Measurements from ENCODE around the gene TUT7. TPM values are rescaled to one million over a fixed set of nuclear protein-coding genes. Genes with fewer than 3 reads are reported as not detected.
A peak's percentile ranks its signal among the peaks of the same experiment; 100 is the strongest.
"Not testable (repeated sequence)": the region's sequence is repeated elsewhere in the genome, so short reads cannot be mapped to it uniquely, and the experiment has no call there.

The TUT7 gene
- 25.1 TPM for total RNA-seq

- DNase-seq (ENCODE audit: low spot score), result peak; percentile 96
Measured at GRCh38 chr9:86354011-86354817, at the start of gene TUT7. Gene TUT7 (minus strand): TSS chr9:86354410. CDS start chr9:86353199, 1,211 bp downstream.

GRCh38 chr9:86402591-86402990 lies 48.4 kb upstream of the TUT7 start:
- DNase-seq (ENCODE audit: low spot score), result no peak

GRCh38 chr9:86396412-86396811 lies 42.2 kb upstream of the TUT7 start:
- DNase-seq (ENCODE audit: low spot score), result no peak

GRCh38 chr9:86390184-86390583 lies 36.0 kb upstream of the TUT7 start:
- DNase-seq (ENCODE audit: low spot score), result not testable (repeated sequence)

- DNase-seq (ENCODE audit: low spot score), result no peak
Measured at GRCh38 chr9:86389628-86390027, 35.4 kb upstream of the TUT7 start.

- DNase-seq (ENCODE audit: low spot score), result no peak
Measured at GRCh38 chr9:86387376-86387775, 33.2 kb upstream of the TUT7 start.

- DNase-seq (ENCODE audit: low spot score), result not testable (repeated sequence)
Measured at GRCh38 chr9:86383000-86383399, 28.8 kb upstream of the TUT7 start.

GRCh38 chr9:86376016-86376415 lies 21.8 kb upstream of the TUT7 start:
- DNase-seq (ENCODE audit: low spot score), result no peak

GRCh38 chr9:86369810-86370209 lies 15.6 kb upstream of the TUT7 start:
- no peak for DNase-seq (ENCODE audit: low spot score)

- DNase-seq (ENCODE audit: low spot score), result peak; percentile 24
Measured at GRCh38 chr9:86368871-86369521, 14.8 kb upstream of the TUT7 start.

GRCh38 chr9:86361176-86361575 lies 7.0 kb upstream of the TUT7 start:
- no peak for DNase-seq (ENCODE audit: low spot score)

- DNase-seq (ENCODE audit: low spot score), result no peak
Measured at GRCh38 chr9:86359151-86359879, 5.1 kb upstream of the TUT7 start.

- DNase-seq (ENCODE audit: low spot score), result no peak
Measured at GRCh38 chr9:86356871-86357866, 3.0 kb upstream of the TUT7 start.

- DNase-seq (ENCODE audit: low spot score), result no peak
Measured at GRCh38 chr9:86355814-86356213, 1.6 kb upstream of the TUT7 start.

- DNase-seq (ENCODE audit: low spot score), result no peak
Measured at GRCh38 chr9:86354818-86355309, 654 bp upstream of the TUT7 start.

GRCh38 chr9:86353655-86354010 lies 577 bp downstream of the TUT7 start:
- DNase-seq (ENCODE audit: low spot score), result no peak

- no peak for DNase-seq (ENCODE audit: low spot score)
Measured at GRCh38 chr9:86352440-86353077, 1.7 kb downstream of the TUT7 start.

GRCh38 chr9:86351880-86352279 lies 2.3 kb downstream of the TUT7 start:
- DNase-seq (ENCODE audit: low spot score), result no peak

- DNase-seq (ENCODE audit: low spot score), result no peak
Measured at GRCh38 chr9:86350006-86350760, 4.0 kb downstream of the TUT7 start.

GRCh38 chr9:86349271-86349670 lies 4.9 kb downstream of the TUT7 start:
- DNase-seq (ENCODE audit: low spot score), result no peak
